HG02970 (cell line): ENCODE results near the gene SPON2.

Source experiments
- ATAC-seq: cut with Tn5 transposase; IDR thresholded peaks from one replicate; pipeline ENCODE4 v1.9.1; 2021; ENCODE audit warnings: mild to moderate bottlenecking, moderate library complexity, moderate number of reproducible peaks; ENCODE audit not compliant: unreplicated experiment, low FRiP score

SPON2 gene

GRCh38 chr4:1172228-1172851 lies at the start of gene SPON2:
Gene SPON2, minus strand, starts transcription at chr4:1172583.
- no peak for ATAC-seq

DNA sequence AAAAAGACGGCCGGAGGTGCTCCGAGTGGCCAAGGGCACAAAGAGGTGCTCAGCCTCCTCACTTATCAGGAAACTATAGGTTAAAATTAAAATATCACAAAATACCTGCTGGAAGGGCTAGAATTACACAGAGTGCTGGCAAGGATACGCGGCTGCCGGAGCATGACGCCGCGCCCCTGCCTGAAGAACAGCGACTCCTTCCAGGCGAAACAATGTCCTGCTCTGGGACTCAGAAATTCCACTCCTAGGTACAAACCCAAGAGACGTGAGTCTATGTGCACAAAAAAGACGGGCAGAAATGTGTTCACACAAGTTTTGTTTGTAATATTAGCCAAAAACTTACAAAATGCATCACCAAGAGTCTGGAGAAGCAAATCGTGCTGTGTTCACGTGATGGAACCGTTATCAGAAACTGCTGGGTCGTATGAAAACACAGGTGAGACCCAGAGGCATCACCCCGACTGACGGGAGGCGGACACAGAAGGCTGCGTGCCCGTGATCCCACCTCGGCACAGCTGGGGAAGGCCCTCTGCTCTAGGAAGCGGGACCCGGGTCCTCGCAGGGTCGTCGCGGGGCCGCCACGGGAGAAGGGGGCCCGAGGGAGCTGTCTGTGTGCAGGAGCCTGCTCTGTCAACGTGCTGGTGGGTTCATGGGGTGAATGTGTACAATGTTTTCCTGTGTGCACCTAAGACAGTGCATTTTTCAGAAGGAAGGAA lies 48.9 kb upstream of the SPON2 start:
- no peak for ATAC-seq

GRCh38 chr4:1220566-1220965 lies 48.2 kb upstream of the SPON2 start:
- no peak for ATAC-seq

DNA sequence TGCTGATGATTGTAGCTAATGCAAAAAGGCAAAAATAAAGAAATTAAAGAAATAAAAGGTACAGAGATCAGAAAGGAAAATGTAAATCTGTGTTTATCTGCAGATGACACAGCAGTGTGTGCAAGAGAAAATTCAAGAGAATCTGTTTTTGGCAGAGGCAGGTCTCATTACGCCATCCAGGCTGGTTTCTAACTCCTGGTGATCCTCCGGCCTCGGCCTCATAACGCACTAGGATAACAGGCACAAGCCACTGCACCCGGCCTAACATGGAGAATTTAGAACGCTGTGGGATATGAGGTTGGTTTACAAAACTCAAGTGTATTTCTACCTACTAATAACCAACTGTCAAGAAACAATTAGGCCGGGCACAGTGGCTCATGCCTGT lies 47.2 kb upstream of the SPON2 start:
- no peak for ATAC-seq

DNA sequence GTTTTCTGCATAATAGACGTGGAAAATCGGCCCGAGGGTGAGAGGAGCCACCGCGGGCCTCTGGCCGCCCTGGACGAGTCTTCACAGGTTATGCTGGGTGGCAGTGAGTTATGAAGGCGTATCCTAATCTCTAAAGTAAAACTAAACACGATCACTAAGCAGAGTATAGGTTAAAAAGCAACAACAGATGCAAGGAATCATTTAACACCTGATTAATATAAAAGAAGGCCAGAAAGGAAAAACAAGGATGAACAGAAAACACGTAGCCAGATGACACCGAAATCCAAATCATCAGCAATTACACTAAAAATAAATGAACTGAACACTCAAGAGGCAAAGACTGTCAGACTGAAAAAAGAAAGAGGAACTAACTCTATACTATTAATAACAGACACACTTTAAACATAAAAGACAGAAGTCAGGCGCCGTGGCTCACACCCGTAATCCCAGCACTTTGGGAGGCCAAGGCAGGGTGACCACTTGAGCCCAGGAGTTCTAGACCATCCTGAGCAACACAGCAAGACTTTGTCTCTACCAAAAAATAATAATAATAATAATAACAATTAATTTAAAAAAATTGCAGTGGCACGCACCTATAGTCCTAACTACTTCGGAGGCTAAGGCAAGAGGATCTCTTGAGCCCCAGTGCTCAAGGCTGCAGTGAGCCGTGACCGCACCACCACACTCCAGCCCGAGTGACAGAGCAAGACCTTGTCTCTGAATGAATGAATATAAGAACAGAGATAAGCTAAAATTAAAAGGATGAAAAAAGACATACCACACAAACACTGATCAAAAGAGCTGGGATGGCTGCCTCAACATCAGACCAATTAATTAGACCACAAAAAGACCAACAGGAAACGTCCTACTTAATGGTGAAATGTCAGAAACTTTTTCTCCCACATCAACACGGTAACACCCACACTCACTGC lies 46.5 kb upstream of the SPON2 start:
- ATAC-seq: peak; percentile 47

- no peak for ATAC-seq
Observed at GRCh38 chr4:1217366-1217765, 45.0 kb upstream of the SPON2 start.

DNA sequence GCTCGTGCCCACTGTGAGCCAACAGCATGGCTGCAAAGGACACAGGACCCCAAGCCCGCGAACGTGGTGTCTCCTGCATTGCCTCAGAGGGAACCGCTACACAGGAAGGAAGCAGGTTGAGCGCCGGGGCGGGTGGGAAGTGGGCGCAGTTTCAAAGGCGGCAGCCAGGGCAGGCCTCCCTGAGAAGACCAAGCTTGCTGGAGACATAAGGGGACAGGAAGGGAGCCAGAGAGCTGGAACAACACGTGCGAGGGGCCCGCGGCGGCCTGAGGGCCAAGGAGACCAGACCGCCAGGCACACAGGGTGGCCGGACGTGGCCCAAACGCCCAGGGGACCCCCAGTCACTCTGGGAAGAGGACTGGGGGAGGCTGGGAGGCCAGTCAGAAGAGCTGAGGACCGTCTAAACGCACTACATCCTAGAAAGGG lies 44.5 kb upstream of the SPON2 start:
- ATAC-seq: no peak

DNA sequence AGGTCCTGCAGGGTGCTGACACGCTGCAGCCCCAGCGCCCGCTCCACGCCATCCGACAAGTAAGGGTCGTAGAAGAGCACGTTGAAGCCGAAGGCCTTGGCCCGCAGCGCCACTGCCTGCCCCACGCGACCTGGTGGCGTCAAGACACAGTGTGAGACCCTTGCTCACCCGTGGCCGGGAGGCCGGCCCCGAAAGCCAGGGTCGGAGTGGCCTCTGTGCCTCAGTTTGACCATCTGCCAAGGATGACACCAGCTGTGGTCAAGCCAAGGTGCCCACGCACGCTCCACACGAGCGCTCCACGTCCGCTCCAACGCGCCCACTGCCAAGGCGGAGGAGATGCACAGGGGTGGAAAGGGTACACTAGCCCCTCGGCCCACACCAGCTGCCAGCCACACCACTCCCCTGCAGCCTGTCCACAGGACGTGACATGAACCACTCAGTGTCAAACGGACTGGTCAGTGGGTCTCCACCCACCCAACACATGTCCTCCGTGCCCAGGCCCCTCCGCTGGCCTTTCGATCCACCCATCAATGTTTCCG lies 43.8 kb upstream of the SPON2 start:
- no peak for ATAC-seq

DNA sequence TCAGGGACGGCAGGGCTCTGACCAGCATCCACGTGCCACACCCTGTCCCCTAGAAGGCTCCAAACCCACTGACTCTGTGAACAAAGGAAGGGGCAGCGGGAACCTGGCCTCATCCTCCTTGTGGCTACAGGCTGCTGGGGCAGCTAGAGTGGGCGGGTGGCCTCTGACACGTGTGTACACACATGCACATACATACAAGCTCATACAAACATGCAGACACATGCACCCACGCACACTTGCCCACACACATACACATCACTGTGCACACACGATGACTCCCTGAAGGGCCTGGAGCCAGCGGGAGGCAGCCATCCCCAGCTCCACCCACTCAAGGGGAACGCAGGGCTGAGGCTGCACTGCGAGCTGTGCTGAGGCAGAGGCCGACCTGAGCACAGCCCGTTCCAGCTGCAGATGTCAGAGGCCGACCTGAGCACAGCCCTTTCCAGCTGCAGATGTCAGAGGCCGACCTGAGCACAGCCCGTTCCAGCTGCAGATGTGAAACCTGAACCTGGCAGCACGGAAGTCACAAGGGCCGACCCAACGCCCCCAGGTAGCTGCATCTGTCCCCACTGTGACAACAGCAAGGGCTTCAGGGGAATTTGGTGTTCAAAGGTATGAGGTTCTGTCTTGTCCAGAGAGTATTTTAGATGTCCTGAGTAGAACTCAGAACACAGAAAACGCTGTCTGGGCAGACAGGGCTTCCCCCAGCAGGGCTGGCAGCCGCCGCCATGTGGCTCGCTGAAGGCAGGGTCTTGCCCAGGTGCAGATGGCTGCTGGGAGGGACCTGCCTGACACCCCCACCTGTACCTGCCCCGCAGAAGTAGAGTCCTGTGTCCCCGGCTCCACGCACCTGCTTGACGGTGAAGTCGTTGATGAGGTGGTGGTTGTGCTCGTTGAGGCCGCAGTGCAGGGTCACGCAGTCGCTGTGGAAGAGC lies 43.0 kb upstream of the SPON2 start:
- peak; percentile 42 for ATAC-seq

GRCh38 chr4:1214101-1215095 lies 42.0 kb upstream of the SPON2 start:
- ATAC-seq: no peak

DNA sequence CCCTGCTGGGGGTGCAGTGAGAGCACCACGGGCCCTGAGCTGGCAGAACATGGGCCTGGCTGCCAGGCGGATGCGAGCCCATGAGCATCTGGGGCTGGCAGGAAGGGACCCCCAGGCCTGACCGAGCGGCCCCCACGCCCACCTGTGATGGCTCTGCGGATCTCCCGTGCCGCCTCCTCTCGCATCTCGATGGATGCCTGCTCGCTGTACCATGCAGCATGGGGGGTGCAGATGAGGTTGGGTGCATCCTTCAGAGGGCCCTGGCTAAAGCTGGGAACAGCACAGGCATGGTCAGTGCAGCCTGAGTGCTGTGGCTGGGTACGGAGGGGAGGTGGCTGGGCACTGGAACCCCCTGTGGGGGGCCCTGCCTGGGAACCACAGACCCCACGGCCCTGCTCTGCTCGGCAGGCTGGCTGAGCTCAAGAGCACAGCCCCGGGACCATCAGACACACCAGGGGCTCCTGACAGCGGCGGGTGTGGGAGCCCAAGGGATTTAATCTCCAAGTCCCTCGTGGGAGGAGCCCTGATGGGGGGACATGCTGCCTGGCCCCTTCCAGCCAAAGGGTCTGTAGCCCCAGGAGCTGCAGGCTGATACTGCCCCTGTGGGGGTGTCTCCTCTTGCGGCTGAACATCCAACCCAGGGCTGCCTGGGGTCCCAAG lies 41.1 kb upstream of the SPON2 start:
- ATAC-seq: no peak

- ATAC-seq: no peak
Observed at GRCh38 chr4:1212546-1213335, 40.4 kb upstream of the SPON2 start.

DNA sequence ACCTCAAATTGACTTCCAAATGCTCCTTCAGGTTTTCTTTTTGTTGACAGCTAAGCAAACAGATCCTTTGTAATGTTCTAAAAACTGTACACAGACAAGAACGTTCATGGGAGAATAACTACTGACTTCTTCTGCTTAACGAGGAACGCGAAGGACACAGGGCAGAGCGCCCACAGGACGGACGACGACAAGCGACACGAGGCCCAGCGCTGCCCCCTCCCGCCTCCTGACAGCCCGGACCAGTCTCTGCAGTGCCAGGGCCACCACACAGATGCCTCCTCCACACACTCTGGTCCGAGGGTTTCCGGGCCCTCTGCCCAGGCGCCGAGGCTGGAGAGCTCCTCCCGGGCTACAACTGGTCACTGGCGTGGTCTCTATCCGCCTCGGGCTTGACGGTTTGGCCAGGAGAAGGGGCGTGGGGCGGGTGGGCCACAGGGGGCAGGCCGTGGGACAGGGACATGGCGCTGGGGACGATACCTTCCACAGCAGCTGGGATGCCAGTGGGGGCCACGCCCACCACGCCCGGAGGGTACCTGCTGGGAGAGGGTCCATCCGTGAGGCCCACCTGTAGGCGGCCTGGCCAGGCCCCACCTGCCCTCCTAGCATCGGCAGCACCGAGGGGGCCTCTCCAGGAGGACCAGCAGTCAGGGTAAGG lies 39.6 kb upstream of the SPON2 start:
- no peak for ATAC-seq

DNA sequence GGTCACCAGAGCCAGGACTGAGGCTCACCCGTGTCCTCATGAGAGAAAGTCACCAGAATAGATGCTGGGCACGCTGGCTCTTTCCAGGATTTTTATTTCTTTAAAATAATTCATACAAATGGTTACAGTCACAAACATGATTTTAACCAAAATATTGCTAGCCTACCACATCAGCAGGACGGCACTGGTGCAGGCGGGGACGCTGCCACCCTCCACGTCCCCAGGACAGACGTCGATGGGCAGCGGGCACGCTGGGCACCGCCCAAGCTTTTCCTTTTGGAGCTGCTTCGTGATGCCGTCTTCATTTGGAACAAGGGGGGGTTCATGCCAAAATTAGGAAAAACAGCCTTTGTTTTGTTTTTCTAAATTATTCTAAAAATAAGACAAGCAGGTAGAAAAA lies 39.0 kb upstream of the SPON2 start:
- ATAC-seq: no peak

DNA sequence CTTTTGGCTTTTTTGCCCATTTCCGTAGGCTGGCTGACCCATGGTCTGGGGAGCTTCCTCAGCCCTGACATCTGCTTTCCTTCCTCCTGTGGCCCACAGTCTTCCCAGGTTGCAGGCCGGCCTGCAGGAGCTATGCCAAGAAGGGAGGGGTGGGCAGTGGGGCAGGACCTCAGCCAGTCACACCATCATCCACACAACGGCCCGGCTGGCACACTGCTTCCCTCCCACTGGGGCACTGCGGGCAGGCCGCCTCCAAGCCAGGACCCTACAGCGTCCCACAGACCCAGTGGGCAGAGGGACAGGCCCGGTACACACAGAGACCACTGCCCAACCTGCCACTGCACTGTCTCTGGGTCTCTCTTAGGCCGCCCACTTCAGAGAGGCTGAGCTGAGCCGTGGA lies 38.6 kb upstream of the SPON2 start:
- ATAC-seq: no peak

DNA sequence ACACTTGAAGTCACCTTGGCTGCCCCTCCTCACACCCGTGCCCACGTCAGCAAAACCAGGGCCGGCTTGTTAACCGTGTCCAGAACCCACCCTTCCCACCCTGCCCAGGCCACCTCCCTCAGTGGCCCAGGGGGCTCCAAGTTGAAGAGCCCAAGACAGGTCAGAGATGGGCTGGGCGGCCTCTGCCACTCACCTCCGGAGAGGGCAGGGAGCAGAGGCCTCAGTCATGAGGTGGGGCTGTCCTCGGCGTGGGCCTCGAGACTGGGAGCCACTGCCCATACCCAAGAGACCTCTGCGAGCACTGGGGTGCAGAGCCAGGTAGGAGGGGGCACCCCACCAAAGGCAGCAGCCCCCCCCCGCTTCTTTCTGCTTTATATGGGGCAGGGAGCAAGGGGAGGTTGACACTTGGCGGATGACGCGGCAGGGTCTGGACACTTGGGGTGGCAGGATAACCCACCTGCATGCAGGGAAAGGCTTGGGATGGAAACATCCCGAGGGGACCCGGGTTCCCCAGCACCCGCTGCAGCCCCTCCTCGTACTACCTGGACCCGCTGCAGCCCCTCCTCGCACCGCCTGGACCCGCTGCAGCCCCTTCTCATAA lies 38.0 kb upstream of the SPON2 start:
- ATAC-seq: no peak

DNA sequence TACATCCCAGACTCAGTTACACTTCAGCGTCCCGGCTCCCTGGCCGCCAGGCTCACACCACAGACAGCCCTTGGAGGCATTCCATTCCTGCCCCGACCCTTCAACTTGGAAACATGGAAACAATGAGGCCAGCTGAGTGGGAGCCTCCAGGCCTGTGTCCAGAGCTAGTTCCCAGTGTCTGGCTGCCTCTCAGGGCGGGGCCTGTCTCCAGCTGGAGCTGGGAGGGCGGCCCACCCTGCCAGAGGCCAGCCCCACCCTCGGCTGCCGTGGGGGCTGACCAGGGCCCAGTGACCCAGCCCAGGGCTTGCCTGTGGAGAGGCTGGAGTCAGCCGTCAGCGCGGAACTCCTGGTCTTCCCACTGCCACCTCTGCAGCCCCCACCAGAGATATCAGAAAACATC lies 37.4 kb upstream of the SPON2 start:
- ATAC-seq: no peak
